GM19397 (cell line): Measurements from ENCODE around the gene MICAL1.
"Not testable (repeated sequence)": the region's sequence is repeated elsewhere in the genome, so short reads cannot be mapped to it uniquely, and the experiment has no call there.

Experiments
- ATAC-seq: cut with Tn5 transposase; IDR thresholded peaks from one replicate; pipeline ENCODE4 v1.9.1; 2021; ENCODE audit warnings: mild to moderate bottlenecking, moderate library complexity; ENCODE audit not compliant: unreplicated experiment

Gene MICAL1

GRCh38 chr6:109477184-109477583, 21.6 kb upstream of the MICAL1 start:
- ATAC-seq, result no peak

- ATAC-seq, result no peak
These were observed 20.1 kb upstream of the MICAL1 start for GRCh38 chr6:109475625-109476024.

- no peak for ATAC-seq
These were observed 19.4 kb upstream of the MICAL1 start for GRCh38 chr6:109474995-109475394.

- ATAC-seq, result no peak
These were observed 17.5 kb upstream of the MICAL1 start for GRCh38 chr6:109473120-109473519.

GRCh38 chr6:109472132-109472995, 16.8 kb upstream of the MICAL1 start:
- ATAC-seq, result peak; percentile 58

GRCh38 chr6:109471105-109471810, 15.7 kb upstream of the MICAL1 start:
- no peak for ATAC-seq

- no peak for ATAC-seq
These were observed 14.1 kb upstream of the MICAL1 start for GRCh38 chr6:109469591-109470189.

- ATAC-seq, result no peak
These were observed 12.1 kb upstream of the MICAL1 start for GRCh38 chr6:109467696-109468095.

- ATAC-seq, result no peak
These were observed 10.8 kb upstream of the MICAL1 start for GRCh38 chr6:109466212-109466923.

- no peak for ATAC-seq
These were observed 10.2 kb upstream of the MICAL1 start for GRCh38 chr6:109465772-109466171.

- no peak for ATAC-seq
These were observed 6.4 kb upstream of the MICAL1 start for GRCh38 chr6:109461733-109462526.

GRCh38 chr6:109461205-109461604, 5.6 kb upstream of the MICAL1 start:
- ATAC-seq, result not testable (repeated sequence)

GRCh38 chr6:109460161-109460829, 4.7 kb upstream of the MICAL1 start:
- ATAC-seq, result no peak

- no peak for ATAC-seq
These were observed 3.4 kb upstream of the MICAL1 start for GRCh38 chr6:109458774-109459531.

GRCh38 chr6:109457562-109457996, 2.0 kb upstream of the MICAL1 start:
- ATAC-seq, result no peak

- no peak for ATAC-seq
These were observed 1.4 kb upstream of the MICAL1 start for GRCh38 chr6:109456710-109457561.

- ATAC-seq, result no peak
These were observed 575 bp upstream of the MICAL1 start for GRCh38 chr6:109456111-109456583.
